Epithelial cell of esophagus (primary cell): ENCODE data around the gene TMEM86B.
"Not testable (repeated sequence)": the region's sequence is repeated elsewhere in the genome, so short reads cannot be mapped to it uniquely, and the experiment has no call there.

Experiments used
- DNase-seq: peaks from one replicate; pipeline ENCODE4 v3.0.0; 2010; ENCODE audit warnings: low read depth
- H3K4me3 ChIP-seq: 2 replicates; pipeline ENCODE4 v1.5.1; 2011; ENCODE audit warnings: mild to moderate bottlenecking, low read length, control low read depth
- TF ChIP-seq, protein P1 (sequence below): IDR thresholded peaks from 2 replicates; pipeline ENCODE4 v1.5.1; 2011; ENCODE audit warnings: low read depth, mild to moderate bottlenecking, low read length, control low read depth, inconsistent platforms; ENCODE audit not compliant: insufficient read depth; ENCODE audit errors: missing control alignments

The TMEM86B gene

GRCh38 chr19:55208880-55209692 is 19.5 kb downstream of the TMEM86B start, which contains the start of gene PTPRH:
PTPRH (minus strand) TSS chr19:55209501; CDS start chr19:55209433, 68 bp downstream.
- DNase-seq: no peak
- TF ChIP-seq, protein P1, sequence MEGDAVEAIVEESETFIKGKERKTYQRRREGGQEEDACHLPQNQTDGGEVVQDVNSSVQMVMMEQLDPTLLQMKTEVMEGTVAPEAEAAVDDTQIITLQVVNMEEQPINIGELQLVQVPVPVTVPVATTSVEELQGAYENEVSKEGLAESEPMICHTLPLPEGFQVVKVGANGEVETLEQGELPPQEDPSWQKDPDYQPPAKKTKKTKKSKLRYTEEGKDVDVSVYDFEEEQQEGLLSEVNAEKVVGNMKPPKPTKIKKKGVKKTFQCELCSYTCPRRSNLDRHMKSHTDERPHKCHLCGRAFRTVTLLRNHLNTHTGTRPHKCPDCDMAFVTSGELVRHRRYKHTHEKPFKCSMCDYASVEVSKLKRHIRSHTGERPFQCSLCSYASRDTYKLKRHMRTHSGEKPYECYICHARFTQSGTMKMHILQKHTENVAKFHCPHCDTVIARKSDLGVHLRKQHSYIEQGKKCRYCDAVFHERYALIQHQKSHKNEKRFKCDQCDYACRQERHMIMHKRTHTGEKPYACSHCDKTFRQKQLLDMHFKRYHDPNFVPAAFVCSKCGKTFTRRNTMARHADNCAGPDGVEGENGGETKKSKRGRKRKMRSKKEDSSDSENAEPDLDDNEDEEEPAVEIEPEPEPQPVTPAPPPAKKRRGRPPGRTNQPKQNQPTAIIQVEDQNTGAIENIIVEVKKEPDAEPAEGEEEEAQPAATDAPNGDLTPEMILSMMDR: no peak
- H3K4me3 ChIP-seq: no peak within 1 kb of the TSS

GRCh38 chr19:55206664-55207500 is 21.7 kb downstream of the TMEM86B start:
- H3K4me3 ChIP-seq: no peak overlapping the region
- TF ChIP-seq, protein P1: no peak
- peak; percentile 91 for DNase-seq

- not testable (repeated sequence) for DNase-seq, H3K4me3 ChIP-seq
These were observed 26.4 kb downstream of the TMEM86B start for GRCh38 chr19:55202199-55202598.

GRCh38 chr19:55199620-55200204 is 28.9 kb downstream of the TMEM86B start:
- no peak overlapping the region for H3K4me3 ChIP-seq
- TF ChIP-seq, protein P1: no peak
- no peak for DNase-seq

DNA sequence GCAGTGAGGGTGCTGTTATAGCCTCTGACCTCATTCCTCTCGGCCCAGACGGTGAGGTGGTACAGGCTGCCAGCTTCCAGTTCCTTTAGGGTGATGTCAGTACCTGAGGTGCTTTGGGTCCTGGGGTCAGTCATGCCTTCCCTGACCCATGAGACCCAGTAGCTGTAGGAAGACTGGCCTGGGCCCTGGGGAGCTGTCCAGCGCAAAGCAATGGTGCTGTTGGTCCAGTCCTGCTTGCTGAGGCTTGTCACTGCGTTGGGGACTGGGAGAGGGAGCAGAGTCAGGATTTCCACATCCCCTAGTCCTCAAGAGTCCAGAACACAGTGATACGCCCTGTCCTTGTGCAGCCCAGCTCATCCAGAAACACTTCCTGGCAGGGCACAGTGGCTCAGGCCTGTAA is 29.9 kb downstream of the TMEM86B start:
- DNase-seq: no peak
- TF ChIP-seq, protein P1: no peak
- H3K4me3 ChIP-seq: no peak overlapping the region

- TF ChIP-seq, protein P1: no peak
- no peak overlapping the region for H3K4me3 ChIP-seq
- peak; percentile 49 for DNase-seq
These were observed 31.0 kb downstream of the TMEM86B start for GRCh38 chr19:55197528-55197927.

GRCh38 chr19:55196803-55197202 is 31.8 kb downstream of the TMEM86B start:
- DNase-seq: no peak
- no peak overlapping the region for H3K4me3 ChIP-seq
- TF ChIP-seq, protein P1: no peak
